Renal cortical epithelial cell (primary cell): ENCODE results near the gene BLM. TPM values are rescaled to one million over a fixed set of nuclear protein-coding genes. Genes with fewer than 3 reads are reported as not detected.
"Not testable (repeated sequence)": the region's sequence is repeated elsewhere in the genome, so short reads cannot be mapped to it uniquely, and the experiment has no call there.

ENCODE experiments used
- DNase-seq: peaks from one replicate; pipeline ENCODE4 v3.0.0-alpha.2; 2011; ENCODE audit warnings: low read depth
- total RNA-seq: library from RNA; depleted of rRNA; stranded (reverse); fragments of >200 nt; gene quantifications from 2 replicates; pipeline ENCODE4 v1.2.3, GENCODE V29; 2014

The BLM gene
- total RNA-seq, 1 donor from 2014 or later = 0.89 TPM

GRCh38 chr15:90735923-90736322 is 18.8 kb downstream of the BLM start:
- DNase-seq = no peak

GRCh38 chr15:90740545-90740944 is 23.4 kb downstream of the BLM start:
- DNase-seq = not testable (repeated sequence)

- DNase-seq = no peak
Measured at GRCh38 chr15:90742087-90742486, 24.9 kb downstream of the BLM start.

GRCh38 chr15:90743407-90743806 is 26.3 kb downstream of the BLM start:
- no peak for DNase-seq

GRCh38 chr15:90744759-90745402 is 27.7 kb downstream of the BLM start:
- no peak for DNase-seq

- no peak for DNase-seq
Measured at GRCh38 chr15:90749754-90750153, 32.6 kb downstream of the BLM start.

- DNase-seq = no peak
Measured at GRCh38 chr15:90750186-90750585, 33.0 kb downstream of the BLM start.

- DNase-seq = no peak
Measured at GRCh38 chr15:90751300-90751825, 34.2 kb downstream of the BLM start.

GRCh38 chr15:90756916-90757315 is 39.8 kb downstream of the BLM start:
- DNase-seq = no peak

- DNase-seq = no peak
Measured at GRCh38 chr15:90757461-90757860, 40.3 kb downstream of the BLM start.

- DNase-seq = no peak
Measured at GRCh38 chr15:90760661-90761232, 43.6 kb downstream of the BLM start.

GRCh38 chr15:90761629-90762028 is 44.5 kb downstream of the BLM start:
- DNase-seq = no peak

- DNase-seq = no peak
Measured at GRCh38 chr15:90762109-90762508, 45.0 kb downstream of the BLM start.

GRCh38 chr15:90763366-90764099 is 46.4 kb downstream of the BLM start:
- no peak for DNase-seq

- DNase-seq = no peak
Measured at GRCh38 chr15:90765531-90765930, 48.4 kb downstream of the BLM start.

- no peak for DNase-seq
Measured at GRCh38 chr15:90765966-90766365, 48.8 kb downstream of the BLM start.

- DNase-seq = no peak
Measured at GRCh38 chr15:90769375-90769774, 52.2 kb downstream of the BLM start.

- no peak for DNase-seq
Measured at GRCh38 chr15:90773485-90773884, 56.3 kb downstream of the BLM start.

- peak; percentile 85 for DNase-seq
Measured at GRCh38 chr15:90774731-90775514, 57.8 kb downstream of the BLM start.

- no peak for DNase-seq
Measured at GRCh38 chr15:90780916-90781315, 63.8 kb downstream of the BLM start.

GRCh38 chr15:90782442-90782841 is 65.3 kb downstream of the BLM start:
- DNase-seq = no peak

- peak; percentile 73 for DNase-seq
Measured at GRCh38 chr15:90787881-90788280, 70.7 kb downstream of the BLM start.
